Umbilical cord (tissue), 2 donors: ENCODE results near the gene DEDD. TPM values are rescaled to one million over a fixed set of nuclear protein-coding genes. Genes with fewer than 3 reads are reported as not detected.

Experiments used
- DNase-seq: peaks from one replicate; pipeline ENCODE4 v3.0.0-alpha.2; 2015; ENCODE audit warnings: low spot score
- total RNA-seq: library from RNA; depleted of rRNA; stranded (reverse); fragments of >200 nt; gene quantifications from one replicate; pipeline ENCODE4 v1.2.3, GENCODE V29; 2014; ENCODE audit warnings: low replicate concordance; ENCODE audit not compliant: insufficient read depth

The DEDD gene
- total RNA-seq, 1 donor from 2014 or later = 20.9 TPM

- DNase-seq = no peak
Measured at GRCh38 chr1:161163793-161164192, 31.3 kb upstream of the DEDD start.

- DNase-seq = no peak
Measured at GRCh38 chr1:161162806-161163205, 30.3 kb upstream of the DEDD start.

GRCh38 chr1:161162052-161162451 is 29.6 kb upstream of the DEDD start:
- DNase-seq = no peak

GRCh38 chr1:161161652-161162051 is 29.2 kb upstream of the DEDD start:
- DNase-seq = no peak

- DNase-seq = no peak
Measured at GRCh38 chr1:161160671-161161145, 28.2 kb upstream of the DEDD start.

GRCh38 chr1:161159913-161160243 is 27.4 kb upstream of the DEDD start:
- no peak for DNase-seq

- peak; percentile 97 for DNase-seq
Measured at GRCh38 chr1:161159087-161159912, 26.8 kb upstream of the DEDD start, which contains the start of gene USP21. TSS of gene USP21 (plus strand) at chr1:161159500. CDS start at chr1:161160641, 1,141 bp downstream.

GRCh38 chr1:161158316-161159010 is 26.0 kb upstream of the DEDD start:
- DNase-seq = no peak

GRCh38 chr1:161157867-161158266 is 25.4 kb upstream of the DEDD start:
- no peak for DNase-seq

GRCh38 chr1:161153682-161154337 is 21.3 kb upstream of the DEDD start, which contains the start of gene UFC1:
TSS of gene UFC1 (plus strand) at chr1:161153978. CDS start at chr1:161153998, 20 bp downstream.
- peak; percentile 95 for DNase-seq

- peak; percentile 56 for DNase-seq
Measured at GRCh38 chr1:161153176-161153575, 20.7 kb upstream of the DEDD start.

- DNase-seq = no peak
Measured at GRCh38 chr1:161145832-161146231, 13.4 kb upstream of the DEDD start.

- DNase-seq = no peak
Measured at GRCh38 chr1:161140755-161141400, 8.4 kb upstream of the DEDD start.

GRCh38 chr1:161139766-161140165 is 7.3 kb upstream of the DEDD start:
- DNase-seq = peak; percentile 57

- DNase-seq = no peak
Measured at GRCh38 chr1:161138431-161138830, 6.0 kb upstream of the DEDD start.

GRCh38 chr1:161137881-161138280 is 5.4 kb upstream of the DEDD start:
- no peak for DNase-seq

GRCh38 chr1:161133220-161133740 is 813 bp upstream of the DEDD start:
- no peak for DNase-seq

GRCh38 chr1:161131523-161132409 is 701 bp downstream of the DEDD start:
- DNase-seq = peak; percentile 54

GRCh38 chr1:161130266-161130665 is 2.2 kb downstream of the DEDD start:
- DNase-seq = no peak
